ENCODE results near the gene PLCD3. TPM values are rescaled to one million over a fixed set of nuclear protein-coding genes. Genes with fewer than 3 reads are reported as not detected.

Gene PLCD3
- total and polyA plus RNA-seq, 2 of the 8 experiments (the other 6 are each of a cell fraction or from before 2014, with no cell fraction given) = 26.5 to 48.1 TPM

GRCh38 chr17:45150911-45151809, 18.8 kb upstream of the PLCD3 start:
- Histone ChIP-seq H3K36me3 (ENCODE audit: control insufficient read depth in 2 of 4, insufficient read depth in 4 of 4, low read length in 3 of 4) (no peaks in the 10 kb centered on the region), H3K4me2 (ENCODE audit: insufficient read depth in 1 of 2, low read depth in 2 of 2, low read length in 2 of 2) (peak overlapping the region; percentile 70 to 86; a peak in 3 of 4 replicates), H3K79me2 (ENCODE audit: control insufficient read depth in 1 of 2, insufficient read depth in 2 of 2, low read length in 2 of 2) (peaks cover 0 to 26% of the 10 kb centered on the region in 2 experiments; a peak in 2 of 4 replicates), H3K9ac (replicated peaks in 1 of 4; ENCODE audit: extremely low read depth in 1 of 4, low read depth in 3 of 4, low read length in 3 of 4) (no peak overlapping the region), H4K91ac (replicated peaks; ENCODE audit: insufficient read length, low read length) (no peak overlapping the region), H2AFZ (ENCODE audit: low read length) (no peak overlapping the region), H2AK5ac (ENCODE audit: low read depth, low read length) (no peak overlapping the region), H3K18ac (ENCODE audit: extremely low read depth, low read length) (no peak overlapping the region), H3K27ac (ENCODE audit: low read depth, low read length) (no peak overlapping the region), H3K14ac (ENCODE audit: insufficient read length) (no peak overlapping the region), H4K20me1 (replicated peaks in 1 of 2; ENCODE audit: control insufficient read depth in 1 of 2, insufficient read depth in 2 of 2, low read length in 2 of 2) (peaks cover 5 to 10% of the 10 kb centered on the region in 2 experiments), H3K79me1 (ENCODE audit: low read depth, low read length) (peaks cover 3% of the 10 kb centered on the region; the same call in 1 of the 2 replicates), H3K23ac (ENCODE audit: insufficient read length) (no peak overlapping the region), H4K5ac (ENCODE audit: insufficient read length, low read depth, low read length) (no peak overlapping the region), H3K4ac (replicated peaks; ENCODE audit: insufficient read length, low read depth, low read length) (no peak overlapping the region), H2BK120ac (replicated peaks; ENCODE audit: low read depth, low read length) (no peak overlapping the region), H3K56ac (replicated peaks; ENCODE audit: insufficient read length, low read depth, low read length) (no peak overlapping the region), H3K9me3 (ENCODE audit: insufficient read depth in 2 of 2, low read depth in 1 of 2, low read length in 1 of 2) (no peaks in the 10 kb centered on the region), H2BK5ac (ENCODE audit: low read depth, low read length) (no peak overlapping the region), H3K4me1 (replicated peaks in 1 of 4; ENCODE audit: control insufficient read depth in 3 of 4, insufficient read depth in 4 of 4, low read length in 3 of 4) (peaks cover 3 to 9% (median 6%) of the 10 kb centered on the region in 4 experiments; a peak in 6 of 7 replicates), H3K23me2 (ENCODE audit: low read depth, low read length) (peaks cover 10% of the 10 kb centered on the region), H2BK12ac (ENCODE audit: low read depth, low read length) (no peak overlapping the region), H4K8ac (ENCODE audit: extremely low read depth, insufficient read depth, low read length) (no peak overlapping the region), H3K4me3 (ENCODE audit: extremely low read depth in 1 of 4, insufficient read depth in 2 of 4, low read depth in 3 of 4, low read length in 4 of 4) (peak overlapping the region in 3 of 4 experiments; percentile 77 to 93 (median 85); a peak in 5 of 8 replicates), H2BK20ac (ENCODE audit: low read length) (no peak overlapping the region), H2BK15ac (ENCODE audit: low read length) (no peak overlapping the region), H3K27me3 (replicated peaks in 1 of 4; ENCODE audit: control insufficient read depth in 3 of 4, extremely low read depth in 1 of 4, insufficient read depth in 3 of 4, low read length in 3 of 4) (no peaks in the 10 kb centered on the region)
- POLR2A ChIA-PET (ENCODE audit: partially characterized antibody) = interaction anchor here (0.6 to 20.3 kb wide), 7 partner anchors 16 to 70 kb away, joined by 3 to 1076 read pairs (median 54); partner anchors contain the start of genes ACBD4, FMNL1, HEXIM2 and PLCD3
- TF ChIP-seq EZH2 (IDR thresholded peaks at IDR 0.05; ENCODE audit: low read depth, low read length, severe bottlenecking) (peak; percentile 1), HDAC6 (IDR thresholded peaks at IDR 0.05; ENCODE audit: low read depth, low read length) (no peak), CTBP2 (IDR thresholded peaks at IDR 0.05; ENCODE audit: borderline replicate concordance, insufficient read depth, insufficient read length, low read length) (no peak), RFX5 (IDR thresholded peaks at IDR 0.05; ENCODE audit: borderline replicate concordance, low read depth, low read length) (no peak), YY1 (IDR thresholded peaks at IDR 0.05; ENCODE audit: low read depth, low read length) (no peak), JUN (IDR thresholded peaks at IDR 0.05; ENCODE audit: low read depth, low read length) (no peak)
- FAIRE-seq = no peak
- no peak for DNase-seq (ENCODE audit: low read depth in 1 of 2, low spot score in 2 of 2)
- CTCF ChIA-PET (ENCODE audit: partially characterized antibody) = interaction anchor here (0.9 to 9.4 kb wide), 20 partner anchors 9 to 213 kb away, joined by 3 to 187 read pairs (median 7); partner anchors contain the start of genes ACBD4, FMNL1, HEXIM2 and PLCD3
- WGBS, 2 experiments (ENCODE audit: extremely low coverage in 1 of 2, insufficient coverage in 1 of 2, insufficient read length in 1 of 2, insufficient replicate concordance in 2 of 2, low coverage in 1 of 2, low lambda C conversion rate in 2 of 2, missing lambda C conversion rate in 1 of 2) = 60% methylated on average over 8 of the region's 8 CpGs; no CpG with 5 or more reads in 1 of the 2 experiments
